IPS DF 6.9 (cell line): ENCODE data around the gene OR7G2.
A peak's percentile ranks its signal among the peaks of the same experiment; 100 is the strongest.

Source experiments
- DNase-seq: peaks from one replicate; pipeline ENCODE4 v3.0.0-alpha.2; 2013; ENCODE audit warnings: low read depth, low spot score
- H3K27ac ChIP-seq: one replicate; pipeline ENCODE4 v1.5.1; 2013; ENCODE audit warnings: low read length, control low read depth
- H3K27me3 ChIP-seq: 2 replicates; pipeline ENCODE4 v1.6.1; 2013; ENCODE audit warnings: mild to moderate bottlenecking, low read length; ENCODE audit not compliant: control insufficient read depth, insufficient read depth
- H3K36me3 ChIP-seq: 2 replicates; pipeline ENCODE4 v1.6.1; 2013; ENCODE audit warnings: low read length; ENCODE audit not compliant: control insufficient read depth, insufficient read depth
- H3K4me1 ChIP-seq: 2 replicates; pipeline ENCODE4 v1.6.1; 2013; ENCODE audit warnings: low read length; ENCODE audit not compliant: control insufficient read depth, insufficient read depth
- H3K4me3 ChIP-seq: 2 replicates; pipeline ENCODE4 v1.5.1; 2013; ENCODE audit warnings: mild to moderate bottlenecking, low read length
- H3K9me3 ChIP-seq: 2 replicates; pipeline ENCODE4 v1.6.1; 2013; ENCODE audit warnings: low read length, inconsistent platforms; ENCODE audit not compliant: control insufficient read depth, insufficient read depth
- WGBS: extraction: QIAGEN DNeasy Blood & Tissue Kit; methylation state at CpG from one replicate; pipeline ENCODE4 v1.1.7; 2013; ENCODE audit warnings: mixed read lengths, missing lambda C conversion rate; ENCODE audit not compliant: insufficient read length, insufficient coverage; 5-methylcytosine and 5-hydroxymethylcytosine counted together

Gene OR7G2

GRCh38 chr19:9107375-9107774 is at the start of gene OR7G2:
Gene OR7G2 (minus strand): TSS chr19:9107475. CDS start chr19:9103243, 4,232 bp downstream.
- DNase-seq: no peak
- no CpG with 5 or more reads among the region's 8 CpGs for WGBS

GRCh38 chr19:9156304-9156703 is 49.0 kb upstream of the OR7G2 start:
- Histone ChIP-seq H3K36me3 (peaks cover 33% of the 10 kb centered on the region), H3K9me3 (peaks cover 3% of the 10 kb centered on the region), H3K4me3 (no peak overlapping the region), H3K27ac (no peak overlapping the region), H3K4me1 (no peaks in the 10 kb centered on the region), H3K27me3 (no peaks in the 10 kb centered on the region)
- no peak for DNase-seq
- no CpG with 5 or more reads among the region's 1 CpG for WGBS

More at GRCh38 chr19:9107375-9107774, at the start of gene OR7G2:
- Histone ChIP-seq H3K4me3 (no peak within 1 kb of the TSS), H3K4me1 (no peaks in the 10 kb centered on the region), H3K27me3 (no peaks in the 10 kb centered on the region), H3K27ac (no peak within 1 kb of the TSS), H3K9me3 (no peaks in the 10 kb centered on the region), H3K36me3 (no peaks in the 10 kb centered on the region)

GRCh38 chr19:9155591-9155990 is 48.3 kb upstream of the OR7G2 start:
- Histone ChIP-seq H3K27ac (no peak overlapping the region), H3K27me3 (no peaks in the 10 kb centered on the region), H3K36me3 (peaks cover 25% of the 10 kb centered on the region), H3K4me3 (no peak overlapping the region), H3K9me3 (peaks cover 3% of the 10 kb centered on the region), H3K4me1 (no peaks in the 10 kb centered on the region)
- no peak for DNase-seq
- no CpG with 5 or more reads among the region's 4 CpGs for WGBS

GRCh38 chr19:9151367-9151766 is 44.1 kb upstream of the OR7G2 start:
- Histone ChIP-seq H3K27ac (no peak overlapping the region), H3K9me3 (peaks cover 3% of the 10 kb centered on the region), H3K27me3 (no peaks in the 10 kb centered on the region), H3K36me3 (peaks cover 12% of the 10 kb centered on the region), H3K4me1 (no peaks in the 10 kb centered on the region), H3K4me3 (no peak overlapping the region)
- DNase-seq: no peak
- no CpG with 5 or more reads among the region's 5 CpGs for WGBS

GRCh38 chr19:9150650-9151049 is 43.4 kb upstream of the OR7G2 start:
- Histone ChIP-seq H3K27ac (no peak overlapping the region), H3K4me1 (no peaks in the 10 kb centered on the region), H3K27me3 (no peaks in the 10 kb centered on the region), H3K36me3 (peaks cover 9% of the 10 kb centered on the region), H3K4me3 (no peak overlapping the region), H3K9me3 (peaks cover 3% of the 10 kb centered on the region)
- no peak for DNase-seq
- WGBS: no CpG with 5 or more reads among the region's 5 CpGs

GRCh38 chr19:9149997-9150396 is 42.7 kb upstream of the OR7G2 start:
- Histone ChIP-seq H3K4me1 (no peaks in the 10 kb centered on the region), H3K27me3 (no peaks in the 10 kb centered on the region), H3K27ac (no peak overlapping the region), H3K36me3 (peaks cover 9% of the 10 kb centered on the region), H3K9me3 (peaks cover 3% of the 10 kb centered on the region), H3K4me3 (no peak overlapping the region)
- no peak for DNase-seq
- WGBS: no CpG with 5 or more reads among the region's 4 CpGs

GRCh38 chr19:9148697-9149096 is 41.4 kb upstream of the OR7G2 start:
- H3K4me3 ChIP-seq: no peak overlapping the region
- no CpG with 5 or more reads among the region's 3 CpGs for WGBS
- H3K4me1 ChIP-seq: no peaks in the 10 kb centered on the region
- no peak overlapping the region for H3K27ac ChIP-seq
- peaks cover 3% of the 10 kb centered on the region for H3K9me3 ChIP-seq
- peaks cover 9% of the 10 kb centered on the region for H3K36me3 ChIP-seq
- H3K27me3 ChIP-seq: no peaks in the 10 kb centered on the region
- DNase-seq: no peak

- H3K9me3 ChIP-seq: no peaks in the 10 kb centered on the region
- H3K36me3 ChIP-seq: peaks cover 6% of the 10 kb centered on the region; the same call in 1 of the 2 replicates
- H3K27me3 ChIP-seq: no peaks in the 10 kb centered on the region
- DNase-seq: no peak
- H3K4me3 ChIP-seq: no peak overlapping the region
- no peak overlapping the region for H3K27ac ChIP-seq
- no peaks in the 10 kb centered on the region for H3K4me1 ChIP-seq
- no CpG with 5 or more reads among the region's 1 CpG for WGBS
Measured at GRCh38 chr19:9146882-9147281, 39.6 kb upstream of the OR7G2 start.

GRCh38 chr19:9144920-9145319 is 37.6 kb upstream of the OR7G2 start:
- Histone ChIP-seq H3K36me3 (peaks cover 6% of the 10 kb centered on the region; the same call in 1 of the 2 replicates), H3K4me3 (no peak overlapping the region), H3K9me3 (no peaks in the 10 kb centered on the region), H3K27ac (no peak overlapping the region), H3K27me3 (no peaks in the 10 kb centered on the region), H3K4me1 (no peaks in the 10 kb centered on the region)
- no peak for DNase-seq
- no CpG with 5 or more reads among the region's 5 CpGs for WGBS

- H3K27me3 ChIP-seq: no peaks in the 10 kb centered on the region
- no CpG with 5 or more reads among the region's 43 CpGs for whole genome bisulfite sequencing
- H3K27ac ChIP-seq: no peak within 1 kb of the TSS
- H3K36me3 ChIP-seq: no peaks in the 10 kb centered on the region
- H3K9me3 ChIP-seq: no peaks in the 10 kb centered on the region
- peak within 1 kb of the TSS; percentile 81; the same call in 1 of the 2 replicates for H3K4me3 ChIP-seq
- no peaks in the 10 kb centered on the region for H3K4me1 ChIP-seq
- peak; percentile 78 for DNase-seq
Measured at GRCh38 chr19:9140159-9140874, 33.0 kb upstream of the OR7G2 start, which contains the start of gene ZNF317. Gene ZNF317 (plus strand): TSS chr19:9140397. CDS start chr19:9156017, 15,620 bp downstream.
